AG04450 (cell line): ENCODE data around the gene IGFBP2. TPM values are rescaled to one million over a fixed set of nuclear protein-coding genes. Genes with fewer than 3 reads are reported as not detected.
A peak's percentile ranks its signal among the peaks of the same experiment; 100 is the strongest.

ENCODE experiments used
- CTCF ChIA-PET: fragments of 300-600, 350-600 bp; formaldehyde crosslinking; extraction: SDS; loops from one replicate; lab custom pipeline; 2022; ENCODE audit warnings: antibody characterized with exemption, inconsistent platforms; lab: Charles Lee
- POLR2A ChIA-PET: fragments of 350-600 bp; formaldehyde crosslinking; extraction: SDS; loops from one replicate; lab custom pipeline; 2021; ENCODE audit warnings: antibody characterized with exemption, inconsistent platforms; lab: Yijun Ruan, JAX
- DNase-seq: peaks from one replicate; pipeline ENCODE4 v3.0.0-alpha.2; 2011; ENCODE audit warnings: low read depth, low spot score
- H3K27ac ChIP-seq: one replicate; pipeline ENCODE4 v1.5.1; 2012; ENCODE audit warnings: low read depth, low read length, control low read depth
- H3K27me3 ChIP-seq: one replicate; pipeline ENCODE4 v1.6.0; 2012; ENCODE audit warnings: low read length; ENCODE audit not compliant: control insufficient read depth, insufficient read depth
- H3K4me3 ChIP-seq: 2 replicates; pipeline ENCODE4 v1.5.1; 2011; ENCODE audit warnings: mild to moderate bottlenecking, low read depth, low read length, control low read depth
- H3K9me3 ChIP-seq: 2 replicates; pipeline ENCODE4 v1.5.1; 2012; ENCODE audit warnings: low read length; ENCODE audit not compliant: control insufficient read depth, insufficient read depth
- CTCF ChIP-seq: IDR thresholded peaks from 2 replicates; pipeline ENCODE4 v1.5.1; 2011; ENCODE audit warnings: low read depth, low read length, control low read depth, inconsistent platforms
- polyA plus RNA-seq: library from polyadenylated mRNA; depleted of rRNA; stranded (reverse); fragments of >200 nt; gene quantifications from 2 replicates; pipeline ENCODE4 v1.2.3, GENCODE V29; 2011; rRNA removed

IGFBP2 gene
- polyA plus RNA-seq, 1 experiment, result 25.2 TPM

- ChIA-PET POLR2A (interaction anchor here (0.6 to 1.0 kb wide), 3 partner anchors 16 to 64 kb away, joined by 3 to 8 read pairs (median 6); partner anchors contain the start of gene IGFBP5), CTCF (no interaction called here)
- TF ChIP-seq CTCF, result no peak
- Histone ChIP-seq H3K27me3 (peaks cover 3% of the 10 kb centered on the region), H3K27ac (peak overlapping the region; percentile 52), H3K9me3 (no peaks in the 10 kb centered on the region), H3K4me3 (no peak overlapping the region)
- no peak for DNase-seq
Measured at GRCh38 chr2:216710551-216711301, 77.5 kb downstream of the IGFBP2 start.

- no peak for DNase-seq
- TF ChIP-seq CTCF, result no peak
- CTCF ChIA-PET, result no interaction called here
- no peak overlapping the region for H3K4me3 ChIP-seq
- H3K27me3 ChIP-seq, result peaks cover 3% of the 10 kb centered on the region
- H3K27ac ChIP-seq, result peak overlapping the region; percentile 52
- H3K9me3 ChIP-seq, result no peaks in the 10 kb centered on the region
- POLR2A ChIA-PET, result interaction anchor here (0.6 to 1.0 kb wide), 2 partner anchors 16 to 22 kb away, joined by 6 to 8 read pairs; partner anchors contain the start of gene IGFBP5
Measured at GRCh38 chr2:216711348-216711747, 78.1 kb downstream of the IGFBP2 start.

GRCh38 chr2:216713691-216714336 lies 80.6 kb downstream of the IGFBP2 start:
- no peak overlapping the region for H3K4me3 ChIP-seq

More at GRCh38 chr2:216713691-216714336, 80.6 kb downstream of the IGFBP2 start:
- peak; percentile 79 for DNase-seq
- H3K27ac ChIP-seq, result peak overlapping the region; percentile 80
- H3K9me3 ChIP-seq, result no peaks in the 10 kb centered on the region
- no peak for TF ChIP-seq CTCF
- CTCF ChIA-PET, result interaction anchor here (0.5 to 1.0 kb wide), 3 partner anchors 13 to 452 kb away, joined by 3 read pairs; no protein-coding TSS in a partner anchor
- POLR2A ChIA-PET, result interaction anchor here (0.9 to 1.2 kb wide), 2 partner anchors 27 to 392 kb away, joined by 6 to 8 read pairs; no protein-coding TSS in a partner anchor
- no peaks in the 10 kb centered on the region for H3K27me3 ChIP-seq

Other genes with a start within 250 kb of the IGFBP2 start
- gene SMARCAL1, start 220.9 kb upstream of the IGFBP2 start, polyA plus RNA-seq, result 27.1 and 28.6 TPM in 2 replicates
- 3,563 and 3,667 TPM in 2 replicates for gene RPL37A, start 134.6 kb upstream of the IGFBP2 start, polyA plus RNA-seq
- gene IGFBP5, start 62.1 kb downstream of the IGFBP2 start, polyA plus RNA-seq, result 3,867 and 4,154 TPM in 2 replicates
- gene TNP1, start 226.6 kb downstream of the IGFBP2 start, polyA plus RNA-seq, result not detected in 2 replicates